Measurements from ENCODE around the gene YAP1. TPM values are rescaled to one million over a fixed set of nuclear protein-coding genes. Genes with fewer than 3 reads are reported as not detected.
A peak's percentile ranks its signal among the peaks of the same experiment; 100 is the strongest.
"Not testable (repeated sequence)": the region's sequence is repeated elsewhere in the genome, so short reads cannot be mapped to it uniquely, and the experiment has no call there.

YAP1 gene
- total RNA-seq, 2 donors from 2014 or later: 26.0 to 38.9 TPM

DNA sequence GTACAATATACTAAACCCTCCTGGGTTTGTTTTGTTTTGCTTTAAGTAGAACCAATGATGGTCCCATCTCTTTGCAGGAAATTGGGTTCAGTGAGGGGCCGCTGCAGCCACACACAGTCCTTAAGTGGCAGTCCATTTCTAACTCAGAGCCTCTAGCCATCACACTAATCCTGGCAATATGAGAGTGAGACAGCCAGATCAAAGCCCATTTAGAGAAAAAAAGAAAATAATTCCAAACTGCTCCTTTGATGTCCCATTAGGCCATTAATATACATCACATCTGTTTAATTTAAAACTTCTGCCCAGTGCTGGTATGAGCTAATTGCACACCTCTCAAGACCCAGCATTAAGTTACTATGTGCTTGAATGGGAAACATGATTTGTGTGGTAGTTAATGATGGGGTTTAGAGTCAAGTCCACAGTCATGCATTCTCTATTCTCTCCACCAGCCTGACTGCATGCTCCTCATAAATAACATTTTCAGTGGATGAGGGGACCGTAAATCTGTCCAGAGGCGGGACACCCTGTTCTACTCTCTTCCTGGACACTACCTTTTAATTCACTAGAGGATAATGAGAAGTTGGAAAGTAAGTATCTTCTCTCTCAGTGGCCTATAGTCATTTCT is 153.2 kb downstream of the YAP1 start:
- Histone ChIP-seq H3K36me3 (replicated peaks in 1 of 2; ENCODE audit: insufficient read depth in 1 of 2, low read depth in 2 of 2) (no peaks in the 10 kb centered on the region), H3K4me1 (peaks cover 6% of the 10 kb centered on the region), H3K9me3 (no peaks in the 10 kb centered on the region), H3K27me3 (no peaks in the 10 kb centered on the region), H3K27ac (no peak overlapping the region), H3K4me3 (no peak overlapping the region)
- DNase-seq (no peak), ATAC-seq (no peak)
- 91 to 100% methylated on average over 3 of the region's 3 CpGs for WGBS, 2 donors
- TF ChIP-seq POLR2A (IDR thresholded peaks at IDR 0.05): no peak
- TF ChIP-seq, protein P1, sequence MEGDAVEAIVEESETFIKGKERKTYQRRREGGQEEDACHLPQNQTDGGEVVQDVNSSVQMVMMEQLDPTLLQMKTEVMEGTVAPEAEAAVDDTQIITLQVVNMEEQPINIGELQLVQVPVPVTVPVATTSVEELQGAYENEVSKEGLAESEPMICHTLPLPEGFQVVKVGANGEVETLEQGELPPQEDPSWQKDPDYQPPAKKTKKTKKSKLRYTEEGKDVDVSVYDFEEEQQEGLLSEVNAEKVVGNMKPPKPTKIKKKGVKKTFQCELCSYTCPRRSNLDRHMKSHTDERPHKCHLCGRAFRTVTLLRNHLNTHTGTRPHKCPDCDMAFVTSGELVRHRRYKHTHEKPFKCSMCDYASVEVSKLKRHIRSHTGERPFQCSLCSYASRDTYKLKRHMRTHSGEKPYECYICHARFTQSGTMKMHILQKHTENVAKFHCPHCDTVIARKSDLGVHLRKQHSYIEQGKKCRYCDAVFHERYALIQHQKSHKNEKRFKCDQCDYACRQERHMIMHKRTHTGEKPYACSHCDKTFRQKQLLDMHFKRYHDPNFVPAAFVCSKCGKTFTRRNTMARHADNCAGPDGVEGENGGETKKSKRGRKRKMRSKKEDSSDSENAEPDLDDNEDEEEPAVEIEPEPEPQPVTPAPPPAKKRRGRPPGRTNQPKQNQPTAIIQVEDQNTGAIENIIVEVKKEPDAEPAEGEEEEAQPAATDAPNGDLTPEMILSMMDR (IDR thresholded peaks at IDR 0.05): no peak
- intact Hi-C loops (cut with DNase I): no loop called here

DNA sequence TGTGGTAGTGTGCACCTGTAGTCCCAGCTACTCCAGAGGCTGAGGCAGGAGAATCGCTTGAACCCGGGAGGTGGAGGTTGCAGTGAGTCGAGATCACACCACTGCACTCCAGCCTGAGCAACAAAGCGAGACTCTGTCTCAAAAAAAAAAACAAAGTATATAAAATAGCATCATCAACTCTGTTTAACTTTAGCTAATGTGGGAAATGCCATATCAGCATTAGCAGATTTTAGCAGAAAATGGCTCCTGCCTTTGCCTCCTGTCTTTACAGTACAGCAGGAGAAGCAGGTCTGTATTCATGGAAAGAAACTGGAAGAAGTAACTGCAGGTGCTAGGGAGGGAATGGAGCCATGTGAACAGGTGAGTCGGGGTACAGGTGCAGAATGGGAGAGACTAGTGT is 154.5 kb downstream of the YAP1 start:
- H3K4me1 ChIP-seq: peaks cover 16% of the 10 kb centered on the region
- ATAC-seq; intact Hi-C loops (cut with DNase I); H3K4me3 ChIP-seq; DNase-seq; H3K27me3 ChIP-seq; H3K27ac ChIP-seq; H3K9me3 ChIP-seq; H3K36me3 ChIP-seq (replicated peaks in 1 of 2; ENCODE audit: insufficient read depth in 1 of 2, low read depth in 2 of 2): not testable (repeated sequence)
- 90 to 92% methylated on average over 5 of the region's 5 CpGs for WGBS, 2 donors

DNA sequence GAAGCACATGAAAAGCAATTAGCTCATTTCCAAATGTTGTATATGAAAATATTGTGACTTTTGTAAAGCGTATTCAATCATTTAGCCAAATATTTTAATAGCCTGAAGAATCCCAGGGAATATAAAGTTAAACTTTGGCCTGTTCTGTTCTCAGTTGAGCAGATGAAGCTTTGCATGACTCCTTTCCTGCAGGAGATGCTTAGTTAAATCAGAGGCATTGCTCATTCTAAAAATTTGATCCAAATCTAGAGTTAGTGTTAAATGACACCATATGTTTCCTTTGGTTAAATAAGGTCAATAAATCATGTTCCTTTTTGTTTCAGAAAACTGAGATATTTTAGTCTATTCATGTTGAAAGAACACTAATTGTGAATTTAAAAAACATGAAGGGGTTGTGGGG is 155.9 kb downstream of the YAP1 start:
- Histone ChIP-seq H3K9me3 (no peaks in the 10 kb centered on the region), H3K27me3 (no peaks in the 10 kb centered on the region), H3K4me1 (peaks cover 20% of the 10 kb centered on the region), H3K4me3 (no peak overlapping the region), H3K36me3 (replicated peaks in 1 of 2; ENCODE audit: insufficient read depth in 1 of 2, low read depth in 2 of 2) (no peaks in the 10 kb centered on the region), H3K27ac (no peak overlapping the region)
- DNase-seq (no peak), ATAC-seq (no peak)
- 88 to 93% methylated on average over 1 of the region's 1 CpG for WGBS, 2 donors
- intact Hi-C loops (cut with DNase I): no loop called here
- TF ChIP-seq, protein P1 (IDR thresholded peaks at IDR 0.05): no peak
- TF ChIP-seq POLR2A (IDR thresholded peaks at IDR 0.05): no peak

DNA sequence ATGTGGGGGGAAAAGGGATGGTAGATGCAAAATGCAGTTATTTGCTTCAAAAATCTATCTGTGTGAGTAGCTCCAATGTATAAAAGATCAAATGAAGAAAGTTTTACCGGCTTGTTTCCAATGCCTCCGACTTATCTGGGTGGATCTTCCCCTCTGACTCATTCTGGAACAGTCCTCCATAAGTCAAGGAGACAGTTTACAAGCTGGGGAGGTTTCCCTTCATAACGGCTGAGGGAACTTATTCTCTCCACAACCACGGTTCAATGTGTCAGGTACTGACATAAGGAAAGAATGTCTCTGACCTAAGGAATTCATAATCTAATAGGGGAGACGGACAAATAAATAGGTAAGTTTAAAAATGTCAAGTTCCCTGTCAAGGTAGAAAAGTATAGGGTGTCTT is 157.4 kb downstream of the YAP1 start:
- intact Hi-C loops (cut with DNase I): no loop called here
- WGBS, 2 donors: 49 to 53% methylated on average over 5 of the region's 5 CpGs
- DNase-seq: no peak

DNA sequence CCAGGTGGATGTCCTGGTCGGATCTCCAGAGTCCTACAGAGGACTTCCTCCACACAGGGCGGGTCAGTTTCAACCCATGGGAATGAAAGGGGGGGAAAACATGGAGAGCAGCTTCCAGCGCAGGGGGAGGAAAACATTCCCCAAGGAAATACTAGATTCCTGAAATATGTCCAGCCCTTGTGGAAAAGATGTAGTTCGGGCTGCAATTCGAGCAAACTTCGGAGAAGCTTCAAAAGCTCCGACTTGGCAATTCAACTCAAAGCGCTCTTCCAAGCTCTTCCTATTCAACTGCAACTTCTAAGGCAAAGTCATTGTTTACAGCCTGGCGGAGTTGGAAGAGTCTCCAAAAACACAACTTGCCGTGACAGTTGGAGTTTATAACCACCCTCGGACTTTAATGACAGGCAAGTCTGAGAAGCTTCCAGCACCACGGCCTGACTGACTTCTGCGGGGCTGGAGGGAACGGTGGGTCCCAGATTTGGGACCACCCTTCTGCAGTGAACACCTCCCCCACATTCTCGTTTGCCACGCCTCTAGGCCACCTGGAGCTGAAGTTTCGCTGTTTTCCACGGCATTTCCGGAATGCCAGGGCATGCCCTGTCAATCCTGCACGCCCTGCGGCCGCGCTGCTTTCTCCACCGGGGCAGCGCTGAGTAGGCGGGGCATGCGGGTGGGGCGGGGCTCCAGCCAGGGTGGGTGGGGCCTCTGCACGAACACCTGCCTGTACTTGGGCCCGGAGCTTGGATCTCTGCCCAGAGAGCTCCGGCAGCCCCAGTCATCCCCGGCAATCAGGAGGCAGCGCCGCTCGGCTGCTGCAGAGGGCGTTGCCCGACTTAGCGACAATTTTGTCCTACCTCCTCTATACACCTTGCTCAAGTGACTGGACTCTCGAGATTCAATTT is 158.1 kb downstream of the YAP1 start:
- ATAC-seq (peak; percentile 99), DNase-seq (peak; percentile 95 to 97 (median 96))
- TF ChIP-seq POLR2A (IDR thresholded peaks at IDR 0.05): peak in 2 of 3 donors; percentile 63 to 72
- TF ChIP-seq, protein P1 (IDR thresholded peaks at IDR 0.05): peak; percentile 25 to 79 (median 68)
- intact Hi-C loops (cut with DNase I): no loop called here
- H3K4me1 ChIP-seq: peaks cover 20% of the 10 kb centered on the region
- H3K9me3 ChIP-seq: no peaks in the 10 kb centered on the region
- no peaks in the 10 kb centered on the region for H3K36me3 ChIP-seq (replicated peaks in 1 of 2; ENCODE audit: insufficient read depth in 1 of 2, low read depth in 2 of 2)
- peak overlapping the region; percentile 79 to 87 (median 82) for H3K27ac ChIP-seq
- no peaks in the 10 kb centered on the region for H3K27me3 ChIP-seq
- peak overlapping the region in 1 of 2 donors; percentile 6 for H3K4me3 ChIP-seq
- WGBS, 2 donors: 17 to 30% methylated on average over 18 to 39 of the region's 39 CpGs

More for the DNA sequence above, 157.4 kb downstream of the YAP1 start:
- no peaks in the 10 kb centered on the region for H3K36me3 ChIP-seq (replicated peaks in 1 of 2; ENCODE audit: insufficient read depth in 1 of 2, low read depth in 2 of 2)
- no peaks in the 10 kb centered on the region for H3K9me3 ChIP-seq
- no peak overlapping the region for H3K4me3 ChIP-seq
- H3K27ac ChIP-seq: peak overlapping the region; percentile 79 to 87 (median 82)
- no peak for ATAC-seq
- no peak for TF ChIP-seq POLR2A (IDR thresholded peaks at IDR 0.05)
- TF ChIP-seq, protein P1 (IDR thresholded peaks at IDR 0.05): no peak
- H3K27me3 ChIP-seq: no peaks in the 10 kb centered on the region
- H3K4me1 ChIP-seq: peaks cover 20% of the 10 kb centered on the region

Data from body of pancreas (tissue), 4 donors.